Measurements from ENCODE around the gene ARID2. TPM values are rescaled to one million over a fixed set of nuclear protein-coding genes. Genes with fewer than 3 reads are reported as not detected.

Gene ARID2
- total and polyA plus RNA-seq, 2 experiments from 2014 or later: 11.7 to 12.1 TPM

DNA sequence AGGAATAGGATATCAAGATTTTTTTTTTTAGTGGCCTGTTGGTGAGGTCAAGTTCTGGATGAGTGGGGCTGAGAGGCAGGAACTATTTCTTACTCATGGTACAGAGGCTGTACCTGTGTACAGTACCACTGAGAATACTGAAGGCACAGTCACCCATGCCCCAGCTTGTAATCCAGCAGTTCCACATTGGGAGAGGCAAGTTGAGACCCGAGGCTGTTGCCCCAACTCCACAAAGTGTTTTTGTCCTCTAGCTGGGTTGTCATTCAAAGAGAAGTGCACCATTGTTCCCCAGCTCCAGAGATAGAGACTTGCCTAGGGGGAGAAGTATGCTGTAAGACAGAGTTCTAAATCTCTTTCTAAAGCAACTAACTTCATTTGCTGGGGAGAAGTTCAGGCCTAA, 38.7 kb downstream of the ARID2 start:
- Histone ChIP-seq H3K9ac (no peak overlapping the region), H3K4me1 (ENCODE audit: insufficient read depth) (0 out of 2 replicates have a peak, but pooled peaks cover 9% of the 10 kb centered on the region), H3F3A (ENCODE audit: insufficient read depth) (no peaks in the 10 kb centered on the region), H2AFZ (no peak overlapping the region), H3K9me3 (ENCODE audit: low read depth) (no peaks in the 10 kb centered on the region), H3K27me3 (replicated peaks; ENCODE audit: insufficient read depth) (no peaks in the 10 kb centered on the region), H3K36me3 (ENCODE audit: low read depth) (no peaks in the 10 kb centered on the region), H3K27ac (no peak overlapping the region), H4K20me1 (ENCODE audit: insufficient read depth) (no peaks in the 10 kb centered on the region), H3K79me2 (ENCODE audit: insufficient read depth) (peaks cover 98% of the 10 kb centered on the region), H3K9me2 (ENCODE audit: insufficient read depth) (no peaks in the 10 kb centered on the region), H3K4me2 (ENCODE audit: unreplicated experiment) (no peak overlapping the region), H3K4me3 (no peak overlapping the region)
- 93 to 100% methylated on average over 1 of the region's 1 CpG for WGBS, 2 experiments (ENCODE audit: low coverage in 1 of 2, low lambda C conversion rate in 2 of 2, missing lambda C conversion rate in 2 of 2)
- DNase-seq: no peak
- in situ Hi-C loops (cut with MboI): no loop called here
- no peak for TF ChIP-seq EZH2phosphoT487 (IDR thresholded peaks at IDR 0.05; ENCODE audit: insufficient read depth, low read depth)
- TF ChIP-seq EZH2 (IDR thresholded peaks at IDR 0.05; ENCODE audit: insufficient read depth, poor library complexity, severe bottlenecking): no peak

DNA sequence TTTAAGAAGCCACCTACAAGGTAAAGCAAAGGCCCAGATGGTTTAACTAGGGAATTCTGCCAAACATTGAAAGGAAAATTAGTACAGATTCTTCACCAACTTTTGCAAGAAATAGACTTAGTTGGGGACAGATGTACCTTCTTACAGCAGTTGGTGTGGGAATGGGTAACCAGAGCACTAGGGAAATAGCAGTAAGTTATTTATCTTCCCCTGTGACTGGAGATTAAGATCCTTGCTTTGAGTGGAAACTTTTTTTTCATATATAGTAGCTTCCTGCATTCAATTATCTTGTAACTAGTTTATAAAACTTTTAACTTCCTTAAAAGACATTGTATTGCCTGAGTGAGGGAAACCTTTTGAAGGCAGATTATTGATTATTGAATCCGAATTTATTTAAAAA, 44.2 kb downstream of the ARID2 start:
- 98% methylated on average over 1 of the region's 1 CpG for WGBS, 2 experiments (ENCODE audit: low coverage in 1 of 2, low lambda C conversion rate in 2 of 2, missing lambda C conversion rate in 2 of 2)
- DNase-seq: no peak
- H3K79me2 ChIP-seq (ENCODE audit: insufficient read depth): peaks cover 95% of the 10 kb centered on the region
- H3K4me2 ChIP-seq (ENCODE audit: unreplicated experiment): no peak overlapping the region
- no peak overlapping the region for H3K9ac ChIP-seq
- H3K9me2 ChIP-seq (ENCODE audit: insufficient read depth): no peaks in the 10 kb centered on the region
- no peak overlapping the region for H3K27ac ChIP-seq
- no peaks in the 10 kb centered on the region for H3K27me3 ChIP-seq (replicated peaks; ENCODE audit: insufficient read depth)
- in situ Hi-C loops (cut with MboI): no loop called here
- H2AFZ ChIP-seq: no peak overlapping the region
- H3K36me3 ChIP-seq (ENCODE audit: low read depth): no peaks in the 10 kb centered on the region
- peaks cover 9% of the 10 kb centered on the region; the same call in 1 of the 2 replicates for H3K4me1 ChIP-seq (ENCODE audit: insufficient read depth)
- H3K9me3 ChIP-seq (ENCODE audit: low read depth): no peaks in the 10 kb centered on the region
- TF ChIP-seq EZH2phosphoT487 (IDR thresholded peaks at IDR 0.05; ENCODE audit: insufficient read depth, low read depth) (no peak), EZH2 (IDR thresholded peaks at IDR 0.05; ENCODE audit: insufficient read depth, poor library complexity, severe bottlenecking) (no peak)
- no peak overlapping the region for H3K4me3 ChIP-seq
- H4K20me1 ChIP-seq (ENCODE audit: insufficient read depth): no peaks in the 10 kb centered on the region
- no peaks in the 10 kb centered on the region for H3F3A ChIP-seq (ENCODE audit: insufficient read depth)

DNA sequence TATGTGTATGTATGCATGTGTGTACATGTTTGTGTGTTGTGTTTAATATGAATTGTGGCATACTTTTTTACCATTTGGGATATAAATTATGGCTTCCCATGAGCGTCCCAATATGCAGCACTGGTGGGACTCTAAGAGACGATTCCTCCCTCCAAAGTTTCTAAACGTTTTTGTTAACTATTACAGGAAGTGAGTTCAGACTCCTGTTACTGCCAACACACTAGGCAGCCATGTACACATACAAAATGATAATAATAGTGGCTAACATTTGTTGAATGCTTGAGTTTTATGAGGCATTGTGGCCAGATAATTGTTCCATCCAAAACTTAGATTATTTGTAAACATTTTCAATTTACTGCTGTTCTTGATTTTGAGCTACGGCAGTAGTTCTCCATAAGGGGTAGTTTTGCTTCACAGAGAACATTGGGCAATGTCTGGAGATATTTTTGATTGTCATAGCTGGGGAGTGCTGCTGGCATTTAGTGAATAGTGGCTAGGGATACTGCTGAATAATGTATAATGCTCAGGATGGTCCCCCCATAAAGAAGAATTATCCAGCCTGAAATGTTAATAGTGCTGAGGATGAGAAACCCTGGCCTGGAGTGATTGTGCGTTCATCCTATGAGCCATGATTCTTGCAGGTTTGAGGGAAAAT, 45.1 kb downstream of the ARID2 start:
- TF ChIP-seq EZH2phosphoT487 (IDR thresholded peaks at IDR 0.05; ENCODE audit: insufficient read depth, low read depth): no peak
- no peak for TF ChIP-seq EZH2 (IDR thresholded peaks at IDR 0.05; ENCODE audit: insufficient read depth, poor library complexity, severe bottlenecking)
- H3F3A ChIP-seq (ENCODE audit: insufficient read depth): no peaks in the 10 kb centered on the region
- no peak overlapping the region for H3K27ac ChIP-seq
- DNase-seq: no peak
- 42 to 48% methylated on average over 5 of the region's 5 CpGs for WGBS, 2 experiments (ENCODE audit: low coverage in 1 of 2, low lambda C conversion rate in 2 of 2, missing lambda C conversion rate in 2 of 2)
- H3K9me2 ChIP-seq (ENCODE audit: insufficient read depth): no peaks in the 10 kb centered on the region
- no peaks in the 10 kb centered on the region for H4K20me1 ChIP-seq (ENCODE audit: insufficient read depth)
- H2AFZ ChIP-seq: no peak overlapping the region
- H3K79me2 ChIP-seq (ENCODE audit: insufficient read depth): peaks cover 93% of the 10 kb centered on the region
- peaks cover 9% of the 10 kb centered on the region; the same call in 1 of the 2 replicates for H3K4me1 ChIP-seq (ENCODE audit: insufficient read depth)
- no peaks in the 10 kb centered on the region for H3K27me3 ChIP-seq (replicated peaks; ENCODE audit: insufficient read depth)
- H3K4me3 ChIP-seq: no peak overlapping the region
- in situ Hi-C loops (cut with MboI): no loop called here
- H3K36me3 ChIP-seq (ENCODE audit: low read depth): no peaks in the 10 kb centered on the region
- no peak overlapping the region for H3K9ac ChIP-seq
- H3K4me2 ChIP-seq (ENCODE audit: unreplicated experiment): no peak overlapping the region
- no peaks in the 10 kb centered on the region for H3K9me3 ChIP-seq (ENCODE audit: low read depth)

DNA sequence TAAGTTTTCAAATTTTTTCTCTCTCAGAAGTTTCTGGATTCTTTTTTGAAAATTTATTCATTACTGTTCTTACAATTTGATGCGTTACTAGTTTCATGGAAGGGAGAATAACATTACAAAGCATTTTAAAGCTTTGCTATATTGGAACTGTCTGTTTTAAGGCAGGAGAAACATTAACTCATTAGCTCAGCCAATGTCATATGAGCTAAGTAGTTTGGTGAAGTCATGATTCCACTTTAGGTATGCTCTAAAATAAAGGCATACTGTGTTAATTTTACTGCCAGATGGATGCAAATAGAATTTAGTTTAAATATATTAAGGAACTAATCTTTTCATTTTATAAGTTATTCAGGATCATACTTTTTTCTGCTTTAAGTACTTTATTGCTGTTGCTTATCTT, 46.0 kb downstream of the ARID2 start:
- no peak overlapping the region for H3K27ac ChIP-seq
- peaks cover 92% of the 10 kb centered on the region for H3K79me2 ChIP-seq (ENCODE audit: insufficient read depth)
- H3K9ac ChIP-seq: no peak overlapping the region
- H3K27me3 ChIP-seq (replicated peaks; ENCODE audit: insufficient read depth): no peaks in the 10 kb centered on the region
- in situ Hi-C loops (cut with MboI): no loop called here
- no peak overlapping the region for H2AFZ ChIP-seq
- no peaks in the 10 kb centered on the region for H3F3A ChIP-seq (ENCODE audit: insufficient read depth)
- no peaks in the 10 kb centered on the region for H3K9me2 ChIP-seq (ENCODE audit: insufficient read depth)
- no peaks in the 10 kb centered on the region for H3K36me3 ChIP-seq (ENCODE audit: low read depth)
- peaks cover 9% of the 10 kb centered on the region; the same call in 1 of the 2 replicates for H3K4me1 ChIP-seq (ENCODE audit: insufficient read depth)
- DNase-seq: no peak
- H3K4me2 ChIP-seq (ENCODE audit: unreplicated experiment): no peak overlapping the region
- 60 to 63% methylated on average over 1 of the region's 1 CpG for WGBS, 2 experiments (ENCODE audit: low coverage in 1 of 2, low lambda C conversion rate in 2 of 2, missing lambda C conversion rate in 2 of 2)
- TF ChIP-seq EZH2 (IDR thresholded peaks at IDR 0.05; ENCODE audit: insufficient read depth, poor library complexity, severe bottlenecking) (no peak), EZH2phosphoT487 (IDR thresholded peaks at IDR 0.05; ENCODE audit: insufficient read depth, low read depth) (no peak)
- H4K20me1 ChIP-seq (ENCODE audit: insufficient read depth): no peaks in the 10 kb centered on the region
- no peaks in the 10 kb centered on the region for H3K9me3 ChIP-seq (ENCODE audit: low read depth)
- no peak overlapping the region for H3K4me3 ChIP-seq

Measured in GM23248 (cell line).